NCI-H1930 (cell line): ENCODE data around the gene SGCA.

Experiments used
- DNase-seq, 2 experiments: peaks; one replicate each; lab custom pipeline; 2025; lab: John Stamatoyannopoulos, UW

SGCA gene

GRCh38 chr17:50209472-50210239 lies 43.9 kb downstream of the SGCA start:
- DNase-seq = no peak

DNA sequence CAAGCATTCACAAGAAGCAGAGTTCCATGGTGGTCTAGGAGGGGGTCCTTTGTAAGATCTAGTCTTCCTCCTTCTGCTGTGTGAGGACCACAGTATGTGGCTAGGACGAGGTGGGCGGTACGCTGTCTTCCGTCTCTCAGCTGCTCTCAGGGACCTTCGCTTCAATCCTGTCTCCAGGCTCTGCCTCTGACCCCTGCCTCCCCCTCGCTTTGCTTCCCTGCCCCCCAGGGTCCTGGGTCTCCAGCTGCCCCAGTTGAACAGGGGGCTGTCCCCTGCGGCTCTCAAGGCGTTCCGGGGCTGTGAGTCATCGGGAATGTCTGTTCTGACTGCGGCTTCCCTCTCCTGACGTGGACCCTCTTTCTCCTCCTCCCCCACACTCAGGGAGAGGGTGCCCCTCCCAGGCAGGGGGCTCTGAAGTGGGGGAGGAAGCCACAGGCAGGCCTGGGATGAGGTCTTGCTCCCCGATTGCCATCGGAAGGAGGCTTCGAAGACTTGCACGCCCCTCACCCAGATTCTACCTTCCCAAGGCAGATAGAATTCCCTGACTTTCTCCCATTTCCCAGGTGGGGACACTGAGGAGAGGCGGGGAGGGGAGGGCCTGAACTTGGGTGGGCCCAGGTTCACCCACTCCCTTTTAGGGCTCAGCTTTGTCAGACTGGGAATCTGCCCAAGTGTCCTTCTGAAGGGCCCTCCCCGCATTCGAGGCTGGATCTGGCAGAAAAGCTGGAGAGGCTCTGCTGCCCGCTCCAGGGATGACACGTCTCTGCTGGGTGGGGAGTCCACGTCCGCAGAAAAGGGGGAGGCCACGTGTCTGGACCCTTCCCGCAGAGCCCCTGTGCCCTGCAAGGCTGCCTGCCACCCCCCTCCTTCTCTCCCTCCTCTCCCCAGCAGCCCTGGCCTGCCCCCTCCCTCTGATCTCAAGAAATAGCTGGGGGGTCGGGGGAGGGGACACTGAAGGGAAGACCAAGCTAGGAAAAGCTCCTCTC lies 44.7 kb downstream of the SGCA start:
- no peak for DNase-seq

DNA sequence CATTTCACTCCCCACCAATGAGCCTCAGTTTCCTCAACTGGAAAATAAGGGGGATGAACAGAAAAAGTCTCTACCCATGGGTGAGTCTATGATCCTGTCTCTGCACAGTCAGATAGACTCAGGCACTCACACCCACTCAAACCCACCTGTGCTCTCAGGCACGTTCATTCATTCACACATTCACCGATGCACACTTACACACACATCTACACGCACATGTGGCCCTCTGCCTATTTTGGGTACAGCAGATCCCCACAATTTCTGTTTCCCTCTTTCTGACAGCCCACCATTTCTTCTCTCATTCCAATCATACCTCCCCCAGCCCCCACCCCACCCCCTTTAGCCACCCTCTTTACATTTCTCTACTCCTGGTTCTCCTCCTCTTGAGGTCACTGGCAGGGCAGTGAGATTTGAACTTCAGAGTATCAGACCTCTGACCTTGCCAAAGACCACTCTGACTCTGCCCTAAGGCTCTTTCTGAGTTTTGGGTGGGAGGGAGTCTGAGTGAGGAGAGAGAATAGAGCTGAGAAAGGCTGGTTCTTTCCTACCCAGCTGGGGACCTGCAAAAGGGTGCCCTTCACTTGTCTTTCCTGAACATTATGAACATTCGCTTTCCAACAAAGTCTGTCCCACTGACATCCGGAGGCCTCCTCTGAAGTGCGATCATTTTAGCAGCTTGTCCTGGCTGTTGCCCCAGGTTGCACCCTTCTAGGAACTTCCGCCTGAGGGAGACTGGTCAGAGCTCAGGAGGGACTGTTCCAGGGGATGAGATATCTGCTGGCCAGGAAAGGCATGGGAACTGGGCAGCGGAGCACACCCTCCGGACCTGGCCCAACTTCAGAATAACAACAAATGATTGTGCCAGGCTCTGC lies 45.7 kb downstream of the SGCA start:
- DNase-seq = no peak

GRCh38 chr17:50212121-50212843 lies 46.5 kb downstream of the SGCA start:
- no peak for DNase-seq

DNA sequence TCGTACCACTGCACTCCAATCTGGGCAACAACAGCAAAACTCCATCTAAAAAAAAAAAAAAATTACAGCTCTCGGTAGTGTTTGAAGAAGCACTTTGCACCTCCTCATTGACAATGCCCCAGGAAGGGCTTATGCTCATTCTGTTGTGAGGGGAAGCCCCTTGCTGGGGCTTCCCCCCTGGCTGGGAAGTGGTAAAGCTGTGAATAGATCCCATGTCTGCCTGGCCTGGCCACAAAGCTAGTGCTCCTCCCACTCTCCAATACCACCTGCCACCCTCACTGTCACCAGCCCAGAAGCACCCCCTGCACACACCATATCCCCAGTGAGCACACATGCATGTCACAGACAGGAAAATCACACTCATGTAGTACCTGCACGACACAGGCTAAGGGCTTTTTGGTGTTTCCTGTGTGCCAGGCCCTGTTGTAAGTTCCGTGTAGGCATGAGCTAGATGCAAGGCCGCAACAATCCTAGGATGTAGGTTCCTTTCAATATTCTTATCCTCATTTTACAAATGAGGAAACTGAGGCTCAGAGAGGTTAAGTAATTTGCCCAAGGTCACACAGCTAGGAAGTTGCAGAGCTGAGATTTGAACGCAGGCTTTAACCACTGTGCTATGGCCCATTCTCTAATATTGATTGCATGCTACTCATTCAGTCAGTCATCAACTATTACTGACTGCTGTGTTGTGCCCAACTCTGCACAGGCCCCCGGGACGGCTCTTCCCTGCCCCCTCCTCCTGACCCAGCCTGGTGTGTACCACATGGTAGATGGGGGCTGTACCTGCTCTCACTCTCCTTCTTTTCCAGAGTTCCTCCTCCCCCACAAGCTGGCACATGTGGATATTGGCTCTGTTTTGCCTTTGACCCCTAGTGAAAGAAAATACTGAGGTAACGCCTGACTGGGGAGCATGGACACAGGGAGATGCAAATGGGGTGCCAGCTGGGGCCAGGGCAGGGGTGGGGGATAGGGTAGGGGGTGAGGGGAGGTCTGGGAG lies 47.5 kb downstream of the SGCA start:
- DNase-seq = no peak

- DNase-seq = no peak
Measured at GRCh38 chr17:50214976-50215760, 49.4 kb downstream of the SGCA start.

GRCh38 chr17:50217591-50217990 lies 51.8 kb downstream of the SGCA start:
- DNase-seq = no peak

- no peak for DNase-seq
Measured at GRCh38 chr17:50218071-50218759, 52.4 kb downstream of the SGCA start.

DNA sequence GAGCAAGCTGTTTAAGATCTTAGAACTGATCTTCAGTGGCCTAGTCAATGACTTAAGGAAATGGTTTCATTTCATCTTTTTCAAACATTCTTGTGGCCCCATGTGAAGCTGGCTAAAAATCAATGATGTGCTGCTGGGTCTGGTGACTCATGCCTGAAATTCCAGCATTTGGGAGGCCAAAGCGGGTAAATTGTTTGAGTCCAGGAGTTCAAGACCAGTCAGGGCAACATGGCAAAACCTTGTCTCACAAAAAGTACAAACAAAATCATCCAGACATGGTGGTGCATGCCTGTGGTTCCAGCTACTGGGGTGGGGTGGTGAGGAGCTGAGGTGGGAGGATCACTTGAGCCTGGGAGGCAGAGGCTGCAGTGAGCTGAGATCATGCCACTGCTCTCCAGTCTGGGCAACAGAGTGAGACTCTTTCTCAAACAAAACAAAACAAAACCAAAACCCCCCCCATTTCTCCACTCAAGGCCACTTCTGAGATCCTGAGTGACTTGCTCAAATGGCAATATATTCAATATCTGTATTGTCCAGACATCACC lies 53.0 kb downstream of the SGCA start:
- DNase-seq = no peak

GRCh38 chr17:50219342-50219741 lies 53.5 kb downstream of the SGCA start:
- no peak for DNase-seq

GRCh38 chr17:50219939-50220465 lies 54.2 kb downstream of the SGCA start:
- DNase-seq = no peak

DNA sequence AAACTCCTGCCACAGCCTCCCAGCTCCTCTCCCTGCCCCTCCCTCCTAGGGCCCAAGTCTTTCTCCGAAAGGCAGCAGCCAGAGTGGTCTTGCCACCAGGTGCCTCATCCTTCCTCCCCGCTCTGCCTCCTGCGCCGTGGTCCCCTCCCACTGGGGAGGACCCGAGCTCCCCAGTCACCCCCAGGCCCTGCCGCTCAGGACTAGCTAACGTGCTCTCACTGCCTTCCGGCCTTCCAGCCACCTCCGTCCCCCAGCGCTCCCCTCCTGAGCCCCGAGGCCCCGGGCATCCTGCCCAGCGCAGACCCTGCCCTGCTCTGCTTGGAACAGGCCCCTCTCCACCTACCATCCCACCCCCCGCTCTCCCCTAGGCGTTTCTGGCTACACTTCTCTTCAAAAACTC lies 55.0 kb downstream of the SGCA start:
- no peak for DNase-seq

- DNase-seq = no peak
Measured at GRCh38 chr17:50221266-50221863, 55.6 kb downstream of the SGCA start.

DNA sequence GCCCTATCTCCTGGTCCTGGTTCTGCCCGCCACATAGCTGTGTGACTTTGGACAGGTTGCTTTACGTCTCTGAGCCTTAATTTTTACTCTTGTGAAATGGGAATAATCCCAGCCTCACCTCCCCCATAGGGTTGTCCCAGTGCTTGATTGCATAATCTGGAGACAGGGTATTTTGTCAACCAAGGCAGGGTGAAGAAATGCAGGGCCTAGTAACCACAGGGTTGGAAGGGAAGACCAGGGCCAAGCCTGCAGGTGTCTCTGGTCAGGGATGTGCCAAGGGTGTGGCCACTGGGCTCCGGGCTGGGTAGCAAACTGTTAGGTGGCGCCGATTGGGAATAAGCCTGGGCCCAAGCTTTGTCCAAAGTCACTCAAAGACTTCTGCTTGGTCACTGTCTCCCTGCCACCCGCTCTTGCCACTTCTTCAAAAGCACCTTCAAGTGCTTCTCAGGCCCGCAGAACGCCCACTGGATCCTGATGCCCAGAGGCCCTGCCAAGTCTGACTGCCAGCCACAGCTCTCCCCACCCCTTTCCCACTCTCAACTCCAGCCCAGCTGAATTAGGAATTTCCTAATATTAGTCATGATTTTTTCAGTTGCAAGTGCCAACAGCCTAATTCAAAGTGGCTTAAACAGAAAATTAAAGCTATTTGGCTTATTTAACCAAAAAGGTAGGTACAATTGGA lies 56.2 kb downstream of the SGCA start:
- DNase-seq = no peak

DNA sequence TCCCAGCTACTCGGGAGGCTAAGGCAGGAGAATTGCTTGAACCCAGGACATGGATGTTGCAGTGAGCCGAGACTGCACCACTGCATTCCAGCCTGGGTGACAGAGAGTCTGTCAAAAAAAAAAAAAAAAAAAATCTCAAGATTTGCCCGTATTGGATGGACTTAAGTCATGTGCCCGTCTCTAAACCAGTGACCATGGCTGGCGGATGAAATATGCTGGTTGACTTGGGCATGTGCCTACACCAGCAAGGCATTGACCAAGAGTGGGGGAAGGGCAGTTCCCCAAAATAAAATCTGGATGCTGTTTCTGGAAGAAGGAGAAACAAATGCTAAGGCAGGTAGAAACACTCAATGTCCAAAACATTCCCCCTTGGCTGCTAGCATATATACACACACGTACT lies 57.1 kb downstream of the SGCA start:
- no peak for DNase-seq
